H9 (cell line): Measurements from ENCODE around the gene CIPC. TPM values are rescaled to one million over a fixed set of nuclear protein-coding genes. Genes with fewer than 3 reads are reported as not detected.

Experiments
- DNase-seq: peaks from one replicate; pipeline ENCODE4 v3.0.0-alpha.2; 2017
- H2AFZ ChIP-seq: one replicate; pipeline ENCODE4 v1.6.1; 2013; ENCODE audit warnings: mild to moderate bottlenecking, low read length, control low read depth, moderate library complexity
- H2AK5ac ChIP-seq: 2 replicates; pipeline ENCODE4 v1.6.1; 2013; ENCODE audit warnings: low read length, control low read depth, mixed read lengths; ENCODE audit not compliant: insufficient read length
- H2BK120ac ChIP-seq: one replicate; pipeline ENCODE4 v1.6.1; 2013; ENCODE audit warnings: low read depth, mild to moderate bottlenecking, low read length, control low read depth, inconsistent platforms; ENCODE audit not compliant: poor library complexity, severe bottlenecking
- H2BK12ac ChIP-seq: 2 replicates; pipeline ENCODE4 v1.6.1; 2013; ENCODE audit warnings: low read length, control low read depth, mixed read lengths, low read depth; ENCODE audit not compliant: insufficient read length
- H2BK15ac ChIP-seq: 2 replicates; pipeline ENCODE4 v1.6.1; 2013; ENCODE audit warnings: low read depth, low read length, control low read depth
- H2BK20ac ChIP-seq: one replicate; pipeline ENCODE4 v1.6.1; 2013; ENCODE audit warnings: low read depth, mild to moderate bottlenecking, low read length, control low read depth, inconsistent platforms; ENCODE audit not compliant: poor library complexity, severe bottlenecking
- H2BK5ac ChIP-seq: 2 replicates; pipeline ENCODE4 v1.6.1; 2013; ENCODE audit warnings: low read length, control low read depth, mixed read lengths; ENCODE audit not compliant: insufficient read length
- H3K14ac ChIP-seq: 2 replicates; pipeline ENCODE4 v1.6.1; 2013; ENCODE audit warnings: low read length, control low read depth; ENCODE audit not compliant: insufficient read depth
- H3K18ac ChIP-seq: 2 replicates; pipeline ENCODE4 v1.6.1; 2013; ENCODE audit warnings: low read depth, mild to moderate bottlenecking, mixed read lengths, low read length, control low read depth; ENCODE audit not compliant: insufficient read length
- H3K23ac ChIP-seq: 2 replicates; pipeline ENCODE4 v1.6.1; 2013; ENCODE audit warnings: low read length, control low read depth, mixed read lengths, low read depth; ENCODE audit not compliant: insufficient read length
- H3K23me2 ChIP-seq: 2 replicates; pipeline ENCODE4 v1.6.1; 2013; ENCODE audit warnings: low read depth, mild to moderate bottlenecking, mixed read lengths, low read length, control low read depth; ENCODE audit not compliant: insufficient read length, poor library complexity, severe bottlenecking
- H3K27ac ChIP-seq: 2 replicates; pipeline ENCODE4 v1.5.1; 2013; ENCODE audit warnings: low read length, control low read depth, mixed read lengths, low read depth; ENCODE audit not compliant: insufficient read length
- H3K27me3 ChIP-seq: 2 replicates; pipeline ENCODE4 v1.6.1; 2013; ENCODE audit warnings: low read length, control low read depth, inconsistent platforms; ENCODE audit not compliant: insufficient read depth
- H3K4ac ChIP-seq: 2 replicates; pipeline ENCODE4 v1.6.1; 2013; ENCODE audit warnings: low read depth, mild to moderate bottlenecking, control low read depth, inconsistent platforms, low read length, moderate library complexity
- H3K4me1 ChIP-seq: 2 replicates; pipeline ENCODE4 v1.6.1; 2013; ENCODE audit warnings: low read length, control low read depth, inconsistent platforms; ENCODE audit not compliant: insufficient read depth
- H3K4me2 ChIP-seq: 2 replicates; pipeline ENCODE4 v1.6.1; 2013; ENCODE audit warnings: low read length, control low read depth, mixed read lengths; ENCODE audit not compliant: insufficient read length, insufficient read depth
- H3K56ac ChIP-seq: 2 replicates; pipeline ENCODE4 v1.6.1; 2013; ENCODE audit warnings: low read depth, mild to moderate bottlenecking, mixed read lengths, low read length, control low read depth; ENCODE audit not compliant: insufficient read length
- H3K79me1 ChIP-seq: 2 replicates; pipeline ENCODE4 v1.6.1; 2013; ENCODE audit warnings: low read depth, mild to moderate bottlenecking, moderate library complexity, low read length, control low read depth, inconsistent platforms; ENCODE audit not compliant: insufficient read depth, poor library complexity, severe bottlenecking
- H3K79me2 ChIP-seq: 2 replicates; pipeline ENCODE4 v1.6.1; 2013; ENCODE audit warnings: low read length, control low read depth, inconsistent platforms; ENCODE audit not compliant: insufficient read depth
- H3K9ac ChIP-seq: 2 replicates; pipeline ENCODE4 v1.6.1; 2013; ENCODE audit warnings: low read length, control low read depth, mixed read lengths; ENCODE audit not compliant: insufficient read length; ENCODE audit errors: extremely low read depth
- H3K9me3 ChIP-seq: one replicate; pipeline ENCODE4 v1.6.1; 2013; ENCODE audit warnings: low read depth, low read length, inconsistent platforms; ENCODE audit not compliant: control insufficient read depth
- H3T11ph ChIP-seq: one replicate; pipeline ENCODE4 v1.6.1; 2013; ENCODE audit warnings: mild to moderate bottlenecking, low read length, control low read depth, inconsistent platforms
- H4K20me1 ChIP-seq: one replicate; pipeline ENCODE4 v1.6.1; 2013; ENCODE audit not compliant: control insufficient read depth, insufficient read length, insufficient read depth
- H4K5ac ChIP-seq: 2 replicates; pipeline ENCODE4 v1.6.1; 2013; ENCODE audit warnings: low read depth, mild to moderate bottlenecking, mixed read lengths, low read length, control low read depth; ENCODE audit not compliant: insufficient read length
- H4K8ac ChIP-seq: replicated peaks from 2 replicates; pipeline ENCODE4 v1.6.1; 2013; ENCODE audit warnings: low read length, control low read depth, mixed read lengths, low read depth; ENCODE audit not compliant: insufficient read length
- H4K91ac ChIP-seq: 2 replicates; pipeline ENCODE4 v1.6.1; 2013; ENCODE audit warnings: low read depth, mild to moderate bottlenecking, moderate library complexity, mixed read lengths, low read length, control low read depth; ENCODE audit not compliant: insufficient read length
- H3K27ac Mint-ChIP-seq, 3 experiments: 2 replicates in 2 of 3; 3 replicates in 1 of 3; pipeline ENCODE4 v1.8.0; 2020 to 2021; ENCODE audit warnings: mixed read lengths in 3 of 3, mild to moderate bottlenecking in 1 of 3, moderate library complexity in 1 of 3
- H3K27me3 Mint-ChIP-seq: 2 replicates; pipeline ENCODE4 v1.8.0; 2021; ENCODE audit warnings: low read depth, mild to moderate bottlenecking, moderate library complexity, mixed read lengths
- H3K36me3 Mint-ChIP-seq, 3 experiments: 2 replicates in 2 of 3; 3 replicates in 1 of 3; pipeline ENCODE4 v1.8.0; 2020 to 2021; ENCODE audit warnings: low read depth in 3 of 3, mixed read lengths in 3 of 3; ENCODE audit not compliant: insufficient read depth in 1 of 3
- H3K4me1 Mint-ChIP-seq, 2 experiments: 2 replicates each; pipeline ENCODE4 v1.8.0; 2020; ENCODE audit warnings: mixed read lengths in 2 of 2
- H3K4me3 Mint-ChIP-seq, 2 experiments: 2 replicates in 1 of 2; 3 replicates in 1 of 2; pipeline ENCODE4 v1.8.0; 2020 to 2021; ENCODE audit warnings: mild to moderate bottlenecking in 2 of 2, mixed read lengths in 2 of 2, moderate library complexity in 1 of 2
- H3K9me3 Mint-ChIP-seq, 2 experiments: 2 replicates in 1 of 2; 3 replicates in 1 of 2; pipeline ENCODE4 v1.8.0; 2020; ENCODE audit warnings: mild to moderate bottlenecking in 2 of 2, mixed read lengths in 2 of 2, moderate library complexity in 1 of 2
- CTCF ChIP-seq: fragments of 200-600 bp; sonication (generic); conservative IDR thresholded peaks from 3 replicates; pipeline ENCODE4 v1.8.0; 2021; ENCODE audit warnings: antibody characterized with exemption, mild to moderate bottlenecking
- WGBS: extraction: QIAGEN DNeasy Blood & Tissue Kit; methylation state at CpG from one replicate; pipeline ENCODE4 v1.1.7; 2013; ENCODE audit warnings: missing lambda C conversion rate, low lambda C conversion rate, mixed read lengths; ENCODE audit not compliant: insufficient read length; ENCODE audit errors: extremely low coverage; 5-methylcytosine and 5-hydroxymethylcytosine counted together
- total RNA-seq: library from RNA; stranded (reverse); gene quantifications from 2 replicates; pipeline ENCODE4 v1.2.1, GENCODE V29; 2021

CIPC gene
- total RNA-seq, 1 experiment from 2014 or later, result 23.4 TPM

- Histone ChIP-seq H3K4ac (no peak overlapping the region), H3K4me1 (no peaks in the 10 kb centered on the region; the same call in 1 of the 2 replicates), H2BK5ac (no peak overlapping the region), H2AFZ (no peak overlapping the region), H3T11ph (no peak overlapping the region), H3K23me2 (no peaks in the 10 kb centered on the region), H4K8ac (no peak overlapping the region), H3K9me3 (no peaks in the 10 kb centered on the region), H3K27me3 (no peaks in the 10 kb centered on the region), H2BK20ac (no peak overlapping the region), H2AK5ac (no peak overlapping the region), H3K14ac (no peak overlapping the region), H3K56ac (no peak overlapping the region), H4K20me1 (no peaks in the 10 kb centered on the region), H3K9ac (no peak overlapping the region), H2BK120ac (no peak overlapping the region), H3K23ac (no peak overlapping the region), H3K18ac (no peak overlapping the region), H2BK12ac (no peak overlapping the region), H4K91ac (no peak overlapping the region), H4K5ac (no peak overlapping the region), H3K4me2 (no peak overlapping the region), H3K79me2 (no peaks in the 10 kb centered on the region), H2BK15ac (no peak overlapping the region), H3K27ac (no peak overlapping the region), H3K79me1 (no peaks in the 10 kb centered on the region)
- peaks cover 13% of the 10 kb centered on the region for H3K27me3 Mint-ChIP-seq
- peaks cover 0 to 5% of the 10 kb centered on the region in 2 experiments for H3K9me3 Mint-ChIP-seq
- peaks cover 18 to 23% of the 10 kb centered on the region in 2 experiments for H3K4me1 Mint-ChIP-seq
- H3K27ac Mint-ChIP-seq, result no peak overlapping the region
- no CpG with 5 or more reads among the region's 5 CpGs for WGBS
- no peak for TF ChIP-seq CTCF
- no peaks in the 10 kb centered on the region for H3K36me3 Mint-ChIP-seq
- no peak for DNase-seq
- no peak overlapping the region for H3K4me3 Mint-ChIP-seq
Observed at GRCh38 chr14:77055306-77055705, 42.8 kb upstream of the CIPC start.
